HG03139 (cell line): Measurements from ENCODE around the gene DLG1.
A peak's percentile ranks its signal among the peaks of the same experiment; 100 is the strongest.

Experiments used
- ATAC-seq: cut with Tn5 transposase; IDR thresholded peaks from one replicate; pipeline ENCODE4 v1.9.1; 2021; ENCODE audit not compliant: unreplicated experiment

Gene DLG1

GRCh38 chr3:197298341-197298944 lies at the start of gene DLG1:
Gene DLG1 (minus strand): TSS chr3:197298612. CDS start chr3:197297204, 1,408 bp downstream.
- peak; percentile 52 for ATAC-seq

GRCh38 chr3:197348014-197348413 lies 49.6 kb upstream of the DLG1 start:
- ATAC-seq, result no peak

GRCh38 chr3:197345390-197345789 lies 47.0 kb upstream of the DLG1 start:
- ATAC-seq, result no peak

GRCh38 chr3:197344582-197345318 lies 46.3 kb upstream of the DLG1 start:
- no peak for ATAC-seq

GRCh38 chr3:197343656-197344408 lies 45.4 kb upstream of the DLG1 start:
- no peak for ATAC-seq

GRCh38 chr3:197343111-197343510 lies 44.7 kb upstream of the DLG1 start:
- ATAC-seq, result no peak

GRCh38 chr3:197340521-197340871 lies 42.1 kb upstream of the DLG1 start:
- ATAC-seq, result no peak

- no peak for ATAC-seq
Measured at GRCh38 chr3:197339841-197340520, 41.6 kb upstream of the DLG1 start.

- no peak for ATAC-seq
Measured at GRCh38 chr3:197338586-197338985, 40.2 kb upstream of the DLG1 start.

- ATAC-seq, result no peak
Measured at GRCh38 chr3:197337656-197338055, 39.2 kb upstream of the DLG1 start.

- no peak for ATAC-seq
Measured at GRCh38 chr3:197337214-197337613, 38.8 kb upstream of the DLG1 start.

- ATAC-seq, result no peak
Measured at GRCh38 chr3:197336348-197336747, 37.9 kb upstream of the DLG1 start.

- no peak for ATAC-seq
Measured at GRCh38 chr3:197335428-197336132, 37.2 kb upstream of the DLG1 start.

- ATAC-seq, result no peak
Measured at GRCh38 chr3:197333901-197334639, 35.7 kb upstream of the DLG1 start.

GRCh38 chr3:197331131-197331530 lies 32.7 kb upstream of the DLG1 start:
- ATAC-seq, result no peak

- ATAC-seq, result no peak
Measured at GRCh38 chr3:197329382-197329781, 31.0 kb upstream of the DLG1 start.

- ATAC-seq, result no peak
Measured at GRCh38 chr3:197328198-197328597, 29.8 kb upstream of the DLG1 start.

- ATAC-seq, result no peak
Measured at GRCh38 chr3:197327701-197328100, 29.3 kb upstream of the DLG1 start.

GRCh38 chr3:197325773-197326172 lies 27.4 kb upstream of the DLG1 start:
- ATAC-seq, result no peak

- ATAC-seq, result no peak
Measured at GRCh38 chr3:197322149-197322548, 23.7 kb upstream of the DLG1 start.
